RWPE2 (cell line): ENCODE measurements around the gene MMP19.
"Not testable (repeated sequence)": the region's sequence is repeated elsewhere in the genome, so short reads cannot be mapped to it uniquely, and the experiment has no call there.

Experiments used
- ATAC-seq: fragments of 200-7000 bp; cut with Tn5 transposase; 3 replicates; pipeline ENCODE4 v1.9.1; 2021; ENCODE audit warnings: low read depth
- DNase-seq: peaks from one replicate; pipeline ENCODE4 v3.0.0-alpha.2; 2020; ENCODE audit warnings: low spot score
- H3K27ac ChIP-seq: fragments of 450-650 bp; 2 replicates; pipeline ENCODE4 v1.5.1; 2017; ENCODE audit warnings: mild to moderate bottlenecking; ENCODE audit not compliant: poor library complexity, severe bottlenecking
- H3K27me3 ChIP-seq: fragments of 250-450 bp; sonication (Bioruptor Pico); 2 replicates; pipeline ENCODE4 v1.5.1; 2021; ENCODE audit warnings: mild to moderate bottlenecking, moderate library complexity; ENCODE audit not compliant: insufficient read depth, poor library complexity, severe bottlenecking
- H3K36me3 ChIP-seq: fragments of 250-450 bp; sonication (Bioruptor Pico); 2 replicates; pipeline ENCODE4 v1.5.1; 2020; ENCODE audit warnings: low read depth, mild to moderate bottlenecking, moderate library complexity
- H3K4me1 ChIP-seq: fragments of 250-450 bp; sonication (Bioruptor Pico); 2 replicates; pipeline ENCODE4 v1.5.1; 2021; ENCODE audit warnings: mild to moderate bottlenecking, moderate library complexity; ENCODE audit not compliant: insufficient read depth, poor library complexity, severe bottlenecking
- H3K4me3 ChIP-seq: fragments of 250-450 bp; sonication (Bioruptor Pico); 2 replicates; pipeline ENCODE4 v1.5.1; 2021; ENCODE audit warnings: mild to moderate bottlenecking, moderate library complexity; ENCODE audit not compliant: severe bottlenecking
- H3K9me3 ChIP-seq: fragments of 250-450 bp; sonication (Bioruptor Pico); 2 replicates; pipeline ENCODE4 v1.5.1; 2021; ENCODE audit warnings: mild to moderate bottlenecking, moderate library complexity; ENCODE audit not compliant: severe bottlenecking
- CTCF ChIP-seq: fragments of 450-650 bp; IDR thresholded peaks from one replicate; pipeline ENCODE4 v1.5.1; 2017; ENCODE audit warnings: mild to moderate bottlenecking, moderate library complexity; ENCODE audit not compliant: poor library complexity, severe bottlenecking

Gene MMP19

GRCh38 chr12:55875704-55876467 lies 33.1 kb upstream of the MMP19 start:
- Histone ChIP-seq H3K4me1 (no peaks in the 10 kb centered on the region), H3K9me3 (peaks cover 5% of the 10 kb centered on the region), H3K36me3 (no peaks in the 10 kb centered on the region), H3K27ac (no peak overlapping the region), H3K4me3 (no peak overlapping the region), H3K27me3 (no peaks in the 10 kb centered on the region)
- DNase-seq, result no peak
- TF ChIP-seq CTCF, result no peak
- no peak for ATAC-seq

DNA sequence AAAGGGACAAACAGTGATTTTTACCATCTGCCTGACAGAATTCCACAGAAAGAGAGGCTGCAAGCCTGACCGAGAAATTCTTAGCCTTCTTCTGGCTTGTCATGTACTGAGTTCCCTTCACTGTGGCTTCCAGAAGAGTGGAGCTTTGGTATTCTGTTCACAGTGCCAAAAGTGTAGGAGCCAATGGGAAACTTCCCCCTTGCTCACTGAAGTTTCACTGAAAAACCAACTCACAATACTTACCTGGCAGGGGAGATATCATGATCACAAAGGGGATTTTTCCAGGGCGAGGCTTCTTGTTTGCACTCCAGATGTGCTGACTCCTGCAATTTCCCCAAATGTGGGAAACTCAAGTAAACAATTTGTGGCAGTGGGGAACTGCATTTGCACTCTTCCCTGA lies 31.7 kb upstream of the MMP19 start:
- Histone ChIP-seq H3K4me1 (no peaks in the 10 kb centered on the region), H3K27me3 (no peaks in the 10 kb centered on the region), H3K27ac (no peak overlapping the region), H3K9me3 (peaks cover 5% of the 10 kb centered on the region), H3K4me3 (no peak overlapping the region), H3K36me3 (no peaks in the 10 kb centered on the region)
- TF ChIP-seq CTCF, result no peak
- ATAC-seq (no peak), DNase-seq (no peak)

GRCh38 chr12:55866454-55867004 lies 23.8 kb upstream of the MMP19 start:
- not testable (repeated sequence) for H3K36me3 ChIP-seq, H3K4me1 ChIP-seq, ATAC-seq, H3K27me3 ChIP-seq, H3K9me3 ChIP-seq, H3K27ac ChIP-seq, H3K4me3 ChIP-seq, DNase-seq

GRCh38 chr12:55865327-55865726 lies 22.6 kb upstream of the MMP19 start:
- DNase-seq, result no peak
- no peak overlapping the region for H3K4me3 ChIP-seq
- no peaks in the 10 kb centered on the region for H3K27me3 ChIP-seq
- H3K27ac ChIP-seq, result no peak overlapping the region
- peaks cover 3% of the 10 kb centered on the region for H3K9me3 ChIP-seq
- no peak for TF ChIP-seq CTCF
- no peaks in the 10 kb centered on the region for H3K4me1 ChIP-seq
- no peak for ATAC-seq
- no peaks in the 10 kb centered on the region for H3K36me3 ChIP-seq

DNA sequence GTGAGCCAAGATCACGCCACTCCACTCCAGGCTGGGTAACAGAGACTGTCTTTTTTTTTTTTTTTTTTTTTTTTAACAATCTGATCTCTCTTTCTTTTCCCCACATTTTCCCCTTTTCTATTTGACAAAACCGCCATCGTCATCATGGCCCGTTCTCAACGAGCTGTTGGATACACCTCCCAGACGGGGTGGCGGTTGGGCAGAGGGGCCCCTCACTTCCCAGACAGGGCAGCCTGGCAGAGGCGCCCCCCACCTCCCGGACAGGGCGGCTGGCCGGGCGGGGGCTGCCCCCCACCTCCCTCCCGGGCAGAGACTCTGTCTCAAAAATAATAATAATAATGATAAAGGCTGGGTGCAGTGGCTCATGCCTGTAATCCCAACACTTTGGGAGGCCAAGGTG lies 20.2 kb upstream of the MMP19 start:
- not testable (repeated sequence) for DNase-seq, H3K36me3 ChIP-seq, H3K27me3 ChIP-seq, H3K4me1 ChIP-seq, H3K9me3 ChIP-seq, H3K27ac ChIP-seq, ATAC-seq, H3K4me3 ChIP-seq

DNA sequence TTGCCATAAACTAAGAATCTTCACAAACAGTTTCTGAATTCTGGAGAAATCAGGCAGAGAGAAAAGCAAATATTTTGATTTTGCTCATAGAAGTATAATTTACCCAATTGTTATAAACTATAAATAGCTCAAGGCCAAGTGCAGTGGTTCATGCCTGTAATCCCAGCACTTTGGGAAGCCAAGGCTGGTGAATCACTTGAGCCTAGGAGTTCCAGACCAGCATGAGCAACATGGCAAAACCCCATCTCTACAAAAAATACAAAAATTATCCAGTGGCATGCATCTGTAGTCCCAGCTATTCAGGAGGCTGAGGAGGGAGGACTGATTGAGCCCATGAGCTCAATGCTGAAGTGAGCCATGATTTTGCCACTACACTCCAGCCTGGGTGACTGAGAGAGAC lies 19.6 kb upstream of the MMP19 start:
- H3K36me3 ChIP-seq, result no peaks in the 10 kb centered on the region
- peaks cover 3% of the 10 kb centered on the region for H3K9me3 ChIP-seq
- DNase-seq (no peak), ATAC-seq (no peak)
- H3K4me3 ChIP-seq, result no peak overlapping the region
- no peak overlapping the region for H3K27ac ChIP-seq
- TF ChIP-seq CTCF, result no peak
- no peaks in the 10 kb centered on the region for H3K4me1 ChIP-seq
- no peaks in the 10 kb centered on the region for H3K27me3 ChIP-seq
